ENCODE results near the gene DCAF10.
"Not testable (repeated sequence)": the region's sequence is repeated elsewhere in the genome, so short reads cannot be mapped to it uniquely, and the experiment has no call there.

The DCAF10 gene

GRCh38 chr9:37790096-37790495 lies 10.5 kb upstream of the DCAF10 start:
- no peak for DNase-seq (ENCODE audit: low read depth in 2 of 2)

- no peak for DNase-seq (ENCODE audit: low read depth in 2 of 2)
Observed at GRCh38 chr9:37792122-37792521, 8.5 kb upstream of the DCAF10 start.

- no peak for DNase-seq (ENCODE audit: low read depth in 2 of 2)
Observed at GRCh38 chr9:37796232-37796631, 4.4 kb upstream of the DCAF10 start.

DNA sequence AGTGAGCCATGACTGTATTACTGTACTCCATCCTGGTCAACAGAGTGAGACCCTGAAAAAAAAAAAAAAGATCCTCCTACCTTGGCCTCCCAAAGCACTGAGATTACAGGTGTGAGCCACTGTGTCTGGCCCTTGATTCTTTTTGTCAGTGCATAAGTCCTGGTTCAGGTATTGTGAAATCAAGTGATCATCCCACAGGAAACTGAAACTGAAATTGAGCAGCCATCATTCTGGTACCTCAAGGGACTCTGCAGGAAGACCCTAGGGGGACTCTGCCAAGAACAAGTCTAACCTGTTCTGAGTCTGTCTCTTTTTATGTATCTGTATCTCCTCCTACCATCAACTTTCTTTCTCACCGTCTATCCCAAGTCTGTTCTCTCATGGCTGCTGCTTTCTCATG lies 1.9 kb upstream of the DCAF10 start:
- DNase-seq (ENCODE audit: low read depth in 2 of 2): no peak

DNA sequence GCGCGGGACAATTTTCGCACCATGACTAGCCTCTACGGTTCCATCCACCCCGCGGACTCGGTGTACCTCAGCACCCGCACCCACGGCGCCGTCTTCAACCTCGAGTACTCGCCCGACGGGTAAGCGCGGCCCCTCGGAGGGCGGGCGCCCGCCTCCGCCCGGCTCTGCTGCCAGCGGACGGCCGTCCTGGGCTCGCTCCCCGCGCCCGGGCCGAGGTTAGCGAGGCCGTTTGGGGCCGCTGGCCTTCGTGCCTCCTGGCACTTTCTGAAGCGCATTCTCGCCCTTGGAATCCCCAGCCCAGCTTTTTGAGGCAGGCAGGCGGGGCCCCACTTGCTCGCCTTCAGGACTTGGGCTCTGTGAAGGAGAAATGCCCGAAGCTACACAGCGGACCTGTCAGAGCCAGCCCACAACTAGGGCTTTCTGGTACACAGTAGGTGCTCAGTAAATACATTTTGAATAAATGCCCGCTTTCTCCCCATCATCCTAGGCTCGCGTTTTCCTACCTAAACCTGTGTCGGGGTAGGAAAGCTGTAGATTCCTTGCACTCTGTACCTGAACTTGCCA lies 772 bp downstream of the DCAF10 start:
- no peak for DNase-seq (ENCODE audit: low read depth in 2 of 2)

- no peak for DNase-seq (ENCODE audit: low read depth in 2 of 2)
Observed at GRCh38 chr9:37801959-37802711, 1.5 kb downstream of the DCAF10 start.

GRCh38 chr9:37806271-37806670 lies 5.7 kb downstream of the DCAF10 start:
- no peak for DNase-seq (ENCODE audit: low read depth in 2 of 2)

- not testable (repeated sequence) for DNase-seq (ENCODE audit: low read depth in 2 of 2)
Observed at GRCh38 chr9:37809676-37810075, 9.1 kb downstream of the DCAF10 start.

- no peak for DNase-seq (ENCODE audit: low read depth in 2 of 2)
Observed at GRCh38 chr9:37811906-37812476, 11.4 kb downstream of the DCAF10 start.

- DNase-seq (ENCODE audit: low read depth in 2 of 2): no peak
Observed at GRCh38 chr9:37812773-37813379, 12.3 kb downstream of the DCAF10 start.

DNA sequence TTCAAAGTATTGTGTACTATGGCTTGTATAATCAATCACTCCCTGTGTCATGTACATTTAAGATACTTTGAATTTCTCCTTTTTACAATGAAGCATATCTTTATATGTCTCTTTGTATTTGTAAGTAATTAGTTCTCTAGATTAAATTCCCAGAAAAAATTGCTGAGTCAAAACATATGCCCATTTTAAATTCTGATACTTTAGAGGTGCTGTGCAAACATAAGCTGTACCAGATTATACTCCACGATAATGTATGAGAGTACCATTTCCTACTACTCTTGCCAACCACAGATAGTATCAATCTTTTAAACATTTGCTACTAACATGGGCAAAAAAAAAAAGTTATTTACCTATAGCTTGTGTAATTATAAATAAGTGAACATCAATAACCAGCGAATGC lies 18.3 kb downstream of the DCAF10 start:
- DNase-seq (ENCODE audit: low read depth in 2 of 2): no peak

DNA sequence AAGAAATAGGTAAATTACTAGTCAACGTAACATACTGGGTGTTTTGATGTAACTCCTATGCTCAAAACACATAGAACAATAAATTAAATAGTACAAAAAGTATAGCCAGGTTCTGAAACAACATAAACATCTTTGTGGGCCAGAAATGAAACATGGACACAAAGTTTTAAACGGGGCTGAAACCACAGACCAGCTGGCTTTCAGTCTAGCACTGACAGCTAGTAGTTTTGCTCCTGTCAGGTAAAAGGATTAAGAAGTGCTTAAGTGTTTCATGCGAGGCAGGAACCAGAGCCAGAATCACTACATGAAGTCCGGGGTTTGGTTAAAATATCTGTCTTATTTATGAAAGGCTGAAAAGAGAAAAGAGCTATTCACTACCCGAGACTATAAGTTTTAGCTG lies 19.5 kb downstream of the DCAF10 start:
- DNase-seq (ENCODE audit: low read depth in 2 of 2): no peak

- DNase-seq (ENCODE audit: low read depth in 2 of 2): not testable (repeated sequence)
Observed at GRCh38 chr9:37825174-37825573, 24.6 kb downstream of the DCAF10 start.

- no peak for DNase-seq (ENCODE audit: low read depth in 2 of 2)
Observed at GRCh38 chr9:37827483-37828165, 27.0 kb downstream of the DCAF10 start.

GRCh38 chr9:37835821-37836220 lies 35.2 kb downstream of the DCAF10 start:
- no peak for DNase-seq (ENCODE audit: low read depth in 2 of 2)

GRCh38 chr9:37836386-37836785 lies 35.8 kb downstream of the DCAF10 start:
- DNase-seq (ENCODE audit: low read depth in 2 of 2): no peak

GRCh38 chr9:37839496-37840461 lies 39.2 kb downstream of the DCAF10 start:
- no peak for DNase-seq (ENCODE audit: low read depth in 2 of 2)

DNA sequence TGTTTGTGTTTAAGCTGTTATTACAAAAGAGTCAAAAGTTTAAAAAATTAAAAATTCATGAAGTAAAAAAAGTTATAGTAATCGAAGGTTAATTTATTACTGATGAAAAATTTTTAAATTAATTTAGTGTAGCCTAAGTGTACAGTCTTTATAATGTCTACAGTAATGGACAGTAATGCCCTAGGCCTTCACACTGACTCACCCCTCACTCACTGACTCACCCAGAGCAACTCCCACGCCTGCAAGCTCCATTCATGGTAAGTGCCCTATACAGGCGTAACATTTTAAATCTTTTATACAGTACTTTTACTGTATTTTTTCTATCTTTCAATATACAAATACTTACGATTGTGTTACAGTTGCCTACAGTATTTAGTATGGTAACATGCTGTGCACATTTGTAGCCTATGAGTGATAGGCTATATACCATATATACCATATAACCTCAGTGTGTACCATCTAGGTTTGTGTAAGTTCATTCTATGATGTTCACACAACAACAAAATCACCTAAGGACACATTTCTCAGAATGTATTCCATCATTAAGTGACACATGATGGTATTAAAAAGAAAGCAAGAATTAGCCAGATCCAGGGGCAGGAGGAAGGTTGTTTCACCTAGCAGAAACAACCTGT lies 40.1 kb downstream of the DCAF10 start:
- peak; percentile 5 to 17 for DNase-seq (ENCODE audit: low read depth in 2 of 2)

DNA sequence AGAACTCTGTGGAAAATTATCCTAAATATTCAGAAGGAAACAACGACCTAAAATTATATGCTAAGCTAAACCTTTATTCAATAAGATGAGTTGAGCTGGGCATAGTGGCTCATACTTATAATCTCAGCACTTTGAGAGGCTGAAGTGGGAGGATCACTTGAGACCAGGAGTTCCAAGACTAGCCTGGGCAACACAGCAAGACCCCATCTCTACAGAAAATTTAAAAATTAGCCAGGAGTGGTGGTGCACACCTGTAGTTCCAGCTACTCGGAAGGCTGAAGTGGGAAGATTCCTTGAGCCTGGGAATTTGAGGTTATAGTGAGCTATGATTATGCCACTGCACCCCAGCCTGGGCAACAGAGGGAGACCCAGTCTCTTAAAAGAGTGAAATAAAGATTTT lies 51.6 kb downstream of the DCAF10 start:
- DNase-seq (ENCODE audit: low read depth in 2 of 2): no peak

GRCh38 chr9:37856551-37856950 lies 56.0 kb downstream of the DCAF10 start:
- no peak for DNase-seq (ENCODE audit: low read depth in 2 of 2)

GRCh38 chr9:37859043-37859442 lies 58.4 kb downstream of the DCAF10 start:
- DNase-seq (ENCODE audit: low read depth in 2 of 2): no peak
